WERI-Rb-1 (cell line): ENCODE data around the gene IFI27L1.

ENCODE experiments used
- DNase-seq: peaks from one replicate; pipeline ENCODE4 v3.0.0-alpha.2; 2020
- H3K27ac ChIP-seq: fragments of 250-450 bp; sonication (Bioruptor Pico); 2 replicates; pipeline ENCODE4 v1.5.1; 2020; ENCODE audit warnings: mild to moderate bottlenecking, moderate library complexity
- H3K27me3 ChIP-seq: fragments of 250-450 bp; sonication (Bioruptor Pico); 2 replicates; pipeline ENCODE4 v1.5.1; 2021; ENCODE audit warnings: mild to moderate bottlenecking, low read depth, moderate library complexity; ENCODE audit not compliant: insufficient read depth, severe bottlenecking
- H3K36me3 ChIP-seq: fragments of 250-450 bp; sonication (Bioruptor Pico); 2 replicates; pipeline ENCODE4 v1.5.1; 2020; ENCODE audit warnings: mild to moderate bottlenecking, moderate library complexity
- H3K4me3 ChIP-seq: 2 replicates; pipeline ENCODE4 v1.5.1; 2011; ENCODE audit warnings: low read depth, mild to moderate bottlenecking, control low read depth, low read length
- H3K9me3 ChIP-seq: fragments of 250-450 bp; sonication (Bioruptor Pico); 2 replicates; pipeline ENCODE4 v1.5.1; 2021; ENCODE audit warnings: mild to moderate bottlenecking, moderate library complexity; ENCODE audit not compliant: severe bottlenecking
- TF ChIP-seq, protein P1 (sequence below): IDR thresholded peaks from 2 replicates; pipeline ENCODE4 v1.5.1; 2011; ENCODE audit warnings: low read depth, mild to moderate bottlenecking, control low read depth, inconsistent platforms, low read length

IFI27L1 gene

GRCh38 chr14:94110552-94111181 is 29.6 kb downstream of the IFI27L1 start, which contains the start of gene IFI27:
Gene IFI27 (plus strand): TSS chr14:94110736.
- TF ChIP-seq, protein P1, sequence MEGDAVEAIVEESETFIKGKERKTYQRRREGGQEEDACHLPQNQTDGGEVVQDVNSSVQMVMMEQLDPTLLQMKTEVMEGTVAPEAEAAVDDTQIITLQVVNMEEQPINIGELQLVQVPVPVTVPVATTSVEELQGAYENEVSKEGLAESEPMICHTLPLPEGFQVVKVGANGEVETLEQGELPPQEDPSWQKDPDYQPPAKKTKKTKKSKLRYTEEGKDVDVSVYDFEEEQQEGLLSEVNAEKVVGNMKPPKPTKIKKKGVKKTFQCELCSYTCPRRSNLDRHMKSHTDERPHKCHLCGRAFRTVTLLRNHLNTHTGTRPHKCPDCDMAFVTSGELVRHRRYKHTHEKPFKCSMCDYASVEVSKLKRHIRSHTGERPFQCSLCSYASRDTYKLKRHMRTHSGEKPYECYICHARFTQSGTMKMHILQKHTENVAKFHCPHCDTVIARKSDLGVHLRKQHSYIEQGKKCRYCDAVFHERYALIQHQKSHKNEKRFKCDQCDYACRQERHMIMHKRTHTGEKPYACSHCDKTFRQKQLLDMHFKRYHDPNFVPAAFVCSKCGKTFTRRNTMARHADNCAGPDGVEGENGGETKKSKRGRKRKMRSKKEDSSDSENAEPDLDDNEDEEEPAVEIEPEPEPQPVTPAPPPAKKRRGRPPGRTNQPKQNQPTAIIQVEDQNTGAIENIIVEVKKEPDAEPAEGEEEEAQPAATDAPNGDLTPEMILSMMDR, result no peak
- DNase-seq, result no peak
- Histone ChIP-seq H3K27ac (no peak within 1 kb of the TSS), H3K4me3 (no peak within 1 kb of the TSS), H3K36me3 (no peaks in the 10 kb centered on the region), H3K27me3 (no peaks in the 10 kb centered on the region), H3K9me3 (no peaks in the 10 kb centered on the region)

- Histone ChIP-seq H3K27me3 (no peaks in the 10 kb centered on the region), H3K4me3 (no peak overlapping the region), H3K9me3 (no peaks in the 10 kb centered on the region), H3K36me3 (no peaks in the 10 kb centered on the region), H3K27ac (no peak overlapping the region)
- TF ChIP-seq, protein P1, result no peak
- DNase-seq, result no peak
Measured at GRCh38 chr14:94111276-94112095, 30.4 kb downstream of the IFI27L1 start.

- Histone ChIP-seq H3K9me3 (no peaks in the 10 kb centered on the region), H3K27me3 (no peaks in the 10 kb centered on the region), H3K4me3 (no peak overlapping the region), H3K36me3 (no peaks in the 10 kb centered on the region), H3K27ac (no peak overlapping the region)
- TF ChIP-seq, protein P1, result no peak
- no peak for DNase-seq
Measured at GRCh38 chr14:94112513-94113063, 31.5 kb downstream of the IFI27L1 start.

GRCh38 chr14:94113073-94113472 is 32.0 kb downstream of the IFI27L1 start:
- Histone ChIP-seq H3K4me3 (no peak overlapping the region), H3K27ac (no peak overlapping the region), H3K36me3 (no peaks in the 10 kb centered on the region), H3K27me3 (no peaks in the 10 kb centered on the region), H3K9me3 (no peaks in the 10 kb centered on the region)
- DNase-seq, result no peak
- TF ChIP-seq, protein P1, result no peak

DNA sequence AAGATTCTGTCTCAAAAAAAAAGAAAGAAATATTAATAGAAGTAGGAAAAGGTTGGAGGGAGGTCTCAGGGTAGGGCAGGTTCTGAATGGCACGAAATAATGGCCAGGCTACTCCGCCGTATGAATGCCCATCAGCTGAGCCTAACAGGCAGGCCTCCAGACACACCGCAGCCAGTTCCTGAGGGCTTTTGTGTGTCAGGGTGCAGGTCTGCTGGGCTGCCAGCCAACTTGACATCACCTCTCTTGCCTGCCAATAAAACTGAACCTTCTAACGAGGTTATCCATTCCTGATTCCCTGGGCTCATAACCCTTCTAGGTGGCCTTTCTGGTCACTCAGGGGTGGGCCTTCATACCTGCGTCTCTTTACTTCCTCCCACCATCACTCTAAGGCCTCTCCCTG is 32.4 kb downstream of the IFI27L1 start:
- H3K4me3 ChIP-seq, result no peak overlapping the region
- H3K27me3 ChIP-seq, result no peaks in the 10 kb centered on the region
- H3K27ac ChIP-seq, result no peak overlapping the region
- no peak for DNase-seq
- TF ChIP-seq, protein P1, result no peak
- H3K36me3 ChIP-seq, result no peaks in the 10 kb centered on the region
- no peaks in the 10 kb centered on the region for H3K9me3 ChIP-seq
